ENCODE results near the gene OLFML1.

GRCh38 chr11:7450836-7451235, 34.5 kb upstream of the OLFML1 start:
- TF ChIP-seq SP1 (IDR thresholded peaks at IDR 0.05; ENCODE audit: low read depth, low read length): no peak
- no peak for TF ChIP-seq POLR2A (IDR thresholded peaks at IDR 0.05; ENCODE audit: control extremely low read depth in 1 of 2, low read depth in 2 of 2, low read length in 2 of 2)
- no peak for TF ChIP-seq CTCF (IDR thresholded peaks at IDR 0.05; ENCODE audit: control extremely low read depth in 1 of 3, insufficient read depth in 1 of 3, low read depth in 1 of 3, low read length in 3 of 3)
- TF ChIP-seq RXRA (IDR thresholded peaks at IDR 0.05; ENCODE audit: insufficient read depth, low read depth, low read length): no peak
- no peak for TF ChIP-seq EP300 (IDR thresholded peaks at IDR 0.05; ENCODE audit: borderline replicate concordance in 1 of 2, low read depth in 2 of 2, low read length in 2 of 2)
- TF ChIP-seq ASH2L (IDR thresholded peaks at IDR 0.05; ENCODE audit: low read length): no peak
- TF ChIP-seq PHF8 (conservative IDR thresholded peaks at IDR 0.05; ENCODE audit: low read depth, low read length): no peak
- TF ChIP-seq BACH1 (IDR thresholded peaks at IDR 0.05; ENCODE audit: low read length): no peak
- TF ChIP-seq EZH2 (IDR thresholded peaks at IDR 0.05; ENCODE audit: low read depth, low read length, severe bottlenecking): no peak
- no peak for TF ChIP-seq MAX (IDR thresholded peaks at IDR 0.05)
